ENCODE results near the gene MCHR1. TPM values are rescaled to one million over a fixed set of nuclear protein-coding genes. Genes with fewer than 3 reads are reported as not detected.

Gene MCHR1, protein sequence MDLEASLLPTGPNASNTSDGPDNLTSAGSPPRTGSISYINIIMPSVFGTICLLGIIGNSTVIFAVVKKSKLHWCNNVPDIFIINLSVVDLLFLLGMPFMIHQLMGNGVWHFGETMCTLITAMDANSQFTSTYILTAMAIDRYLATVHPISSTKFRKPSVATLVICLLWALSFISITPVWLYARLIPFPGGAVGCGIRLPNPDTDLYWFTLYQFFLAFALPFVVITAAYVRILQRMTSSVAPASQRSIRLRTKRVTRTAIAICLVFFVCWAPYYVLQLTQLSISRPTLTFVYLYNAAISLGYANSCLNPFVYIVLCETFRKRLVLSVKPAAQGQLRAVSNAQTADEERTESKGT
- not detected in 2 replicates for total RNA-seq (2014; rRNA removed; shearing (Covaris generic))

DNA sequence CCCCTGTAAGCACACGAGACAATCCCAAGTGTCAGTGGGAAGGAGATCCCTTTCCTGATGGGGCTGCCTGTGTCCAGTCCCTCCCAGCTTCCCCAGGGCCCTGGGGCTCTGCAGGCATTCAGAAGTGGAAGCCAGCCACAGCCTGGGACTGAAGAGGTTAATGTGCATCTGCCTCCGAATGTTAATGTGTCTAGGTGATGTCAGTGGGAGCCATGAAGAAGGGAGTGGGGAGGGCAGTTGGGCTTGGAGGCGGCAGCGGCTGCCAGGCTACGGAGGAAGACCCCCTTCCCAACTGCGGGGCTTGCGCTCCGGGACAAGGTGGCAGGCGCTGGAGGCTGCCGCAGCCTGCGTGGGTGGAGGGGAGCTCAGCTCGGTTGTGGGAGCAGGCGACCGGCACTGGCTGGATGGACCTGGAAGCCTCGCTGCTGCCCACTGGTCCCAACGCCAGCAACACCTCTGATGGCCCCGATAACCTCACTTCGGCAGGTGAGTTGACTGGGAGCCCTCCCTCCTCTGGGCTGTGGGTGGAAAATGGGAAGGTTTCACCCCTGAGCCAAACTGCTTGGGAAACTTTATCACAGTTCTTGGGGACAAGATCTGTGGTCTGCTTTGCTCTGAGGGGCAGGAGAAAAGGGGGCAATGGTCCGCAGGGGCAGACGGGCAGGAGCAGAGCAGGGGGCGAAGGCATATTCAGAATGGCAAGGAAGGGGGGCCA, at the start of gene MCHR1:
Gene MCHR1, plus strand, starts transcription at position 236 of the 715 bp plus-strand sequence. Its CDS starts 169 bp downstream, at position 405.
- no peak for DNase-seq (ENCODE audit: low spot score)

DNA sequence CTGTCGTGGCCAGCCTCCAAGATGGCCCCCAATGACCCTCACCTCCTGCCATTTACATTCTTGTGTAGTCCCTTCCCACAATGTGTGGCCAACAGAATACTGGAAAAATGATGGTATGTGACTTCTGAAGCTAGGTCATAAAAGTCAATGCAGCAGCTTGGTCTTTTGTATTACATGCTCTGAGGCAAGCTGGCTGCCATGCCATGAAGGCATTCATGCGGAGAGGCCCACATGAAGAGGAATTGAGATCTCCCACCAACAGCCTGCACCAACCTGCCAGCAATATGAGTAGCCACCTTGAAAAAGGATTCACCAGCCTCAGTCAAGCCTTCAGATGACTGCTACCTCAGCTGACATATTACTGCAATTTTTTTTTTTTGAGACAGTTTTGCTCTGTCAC, 47.4 kb upstream of the MCHR1 start:
- DNase-seq (ENCODE audit: low spot score) = no peak

DNA sequence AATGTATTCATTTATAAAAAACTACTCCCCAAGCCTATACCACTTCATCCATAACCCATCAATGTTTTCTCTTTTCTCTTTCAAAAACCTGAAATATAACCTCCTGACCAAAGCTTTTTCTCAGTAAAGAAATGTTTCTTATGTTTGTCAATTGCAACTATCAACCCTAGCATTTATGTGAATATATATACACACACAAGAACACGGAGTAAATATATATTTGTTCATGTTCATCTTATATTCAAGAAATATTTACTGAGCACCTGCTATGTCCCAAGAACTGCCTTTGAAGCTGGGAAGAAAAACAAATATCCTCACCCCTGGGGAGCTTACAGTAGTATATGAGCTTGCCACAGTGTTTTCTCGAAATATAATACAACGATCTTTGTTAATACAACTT, 46.2 kb upstream of the MCHR1 start:
- DNase-seq (ENCODE audit: low spot score) = no peak

DNA sequence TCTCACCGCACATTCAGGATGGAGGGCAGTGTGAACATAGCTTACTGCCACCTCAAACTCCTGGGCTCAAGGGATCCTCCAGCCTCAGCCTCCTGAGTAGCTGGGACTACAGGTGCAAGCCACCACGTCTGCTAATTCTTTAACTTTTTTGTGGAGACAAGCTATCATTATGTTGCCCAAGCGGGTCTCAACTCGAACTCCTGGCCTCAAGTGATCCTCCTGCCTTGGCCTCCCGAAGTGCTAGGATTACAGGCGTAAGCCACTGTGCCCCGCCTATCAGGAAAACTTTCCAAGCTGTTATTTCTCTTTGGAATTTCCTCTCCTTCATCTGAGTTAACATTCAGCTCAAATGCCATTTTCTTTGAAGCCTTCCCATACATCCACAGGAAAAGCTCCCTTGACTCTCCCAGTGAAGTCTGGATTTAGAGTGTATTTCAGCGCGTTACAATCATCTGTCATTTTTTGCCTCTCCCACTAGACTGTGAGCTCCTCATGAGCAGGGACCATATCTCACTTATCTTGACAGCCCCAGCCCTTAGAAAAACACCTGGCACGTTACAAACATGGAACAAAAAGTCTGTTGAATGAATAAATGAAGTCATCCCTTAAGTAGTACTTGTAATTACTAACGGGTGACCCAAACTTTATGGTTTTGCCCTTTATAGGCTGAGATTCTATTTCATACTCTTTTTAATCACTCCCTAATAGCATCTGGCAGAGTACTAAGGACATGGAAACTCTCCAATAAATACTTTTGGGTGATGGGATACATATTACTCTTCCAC, 45.0 kb upstream of the MCHR1 start:
- DNase-seq (ENCODE audit: low spot score) = no peak

DNA sequence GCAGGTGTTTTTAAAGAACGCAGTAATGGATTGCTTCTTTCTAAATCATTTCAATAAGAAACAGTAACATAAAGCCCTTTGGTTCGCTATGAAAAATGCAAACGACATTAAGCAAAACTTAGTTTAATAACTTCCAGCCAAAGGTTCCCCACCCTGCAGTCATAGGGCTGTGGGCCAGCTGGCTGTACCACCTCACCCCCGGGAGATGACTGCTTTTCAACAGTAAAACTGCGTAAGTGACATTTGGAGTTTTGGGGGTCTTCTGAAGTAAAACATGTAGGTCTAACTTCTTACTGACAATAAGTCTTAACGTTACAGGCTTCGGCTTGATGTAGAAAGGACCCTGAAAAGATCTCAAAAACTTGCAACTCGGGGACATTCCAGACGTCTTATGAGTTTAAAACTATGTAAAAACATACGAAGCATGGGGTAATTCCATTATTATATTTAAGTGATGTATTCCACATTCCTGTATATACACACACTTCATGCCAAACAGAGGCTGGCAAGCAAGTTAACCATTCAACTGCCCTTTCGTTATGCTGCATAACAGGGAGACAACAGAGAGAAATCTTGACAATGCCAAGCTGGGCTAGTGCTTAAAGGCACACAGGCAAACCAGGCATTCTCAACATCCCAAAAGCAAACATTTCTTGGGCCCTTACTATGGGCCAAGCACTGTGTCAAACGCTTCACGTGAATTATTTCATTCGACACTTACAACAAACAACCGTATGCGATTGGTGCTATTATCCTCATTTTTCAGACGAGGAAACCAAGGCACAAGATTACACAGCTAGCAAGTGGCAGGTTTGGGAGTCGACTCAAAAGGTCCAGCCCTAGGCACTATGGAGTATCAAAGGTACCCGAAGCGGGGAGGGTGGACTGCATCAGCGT, 44.0 kb upstream of the MCHR1 start:
- no peak for DNase-seq (ENCODE audit: low spot score)

DNA sequence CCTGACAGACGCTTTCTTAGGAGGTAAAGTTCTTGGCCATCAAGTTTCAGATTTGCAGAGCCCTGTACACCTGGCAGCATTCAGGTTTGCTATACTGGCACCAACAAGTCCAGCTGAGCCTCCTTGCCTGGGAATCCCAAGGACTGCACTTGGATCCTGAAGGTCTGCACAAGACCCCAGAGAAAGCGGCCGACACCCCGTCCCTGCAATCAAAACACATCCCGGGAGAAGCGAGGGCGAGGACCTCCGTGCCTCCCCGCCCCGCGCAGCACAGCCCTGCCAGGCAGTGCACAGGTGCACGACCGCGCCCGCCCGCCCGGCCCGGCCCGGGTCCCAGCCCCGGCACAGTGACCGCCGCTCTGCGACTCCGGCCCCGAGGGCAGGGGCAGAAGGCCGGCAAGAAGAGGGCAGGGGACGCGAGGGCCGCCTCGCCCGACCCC, 43.3 kb upstream of the MCHR1 start:
- DNase-seq (ENCODE audit: low spot score) = no peak

DNA sequence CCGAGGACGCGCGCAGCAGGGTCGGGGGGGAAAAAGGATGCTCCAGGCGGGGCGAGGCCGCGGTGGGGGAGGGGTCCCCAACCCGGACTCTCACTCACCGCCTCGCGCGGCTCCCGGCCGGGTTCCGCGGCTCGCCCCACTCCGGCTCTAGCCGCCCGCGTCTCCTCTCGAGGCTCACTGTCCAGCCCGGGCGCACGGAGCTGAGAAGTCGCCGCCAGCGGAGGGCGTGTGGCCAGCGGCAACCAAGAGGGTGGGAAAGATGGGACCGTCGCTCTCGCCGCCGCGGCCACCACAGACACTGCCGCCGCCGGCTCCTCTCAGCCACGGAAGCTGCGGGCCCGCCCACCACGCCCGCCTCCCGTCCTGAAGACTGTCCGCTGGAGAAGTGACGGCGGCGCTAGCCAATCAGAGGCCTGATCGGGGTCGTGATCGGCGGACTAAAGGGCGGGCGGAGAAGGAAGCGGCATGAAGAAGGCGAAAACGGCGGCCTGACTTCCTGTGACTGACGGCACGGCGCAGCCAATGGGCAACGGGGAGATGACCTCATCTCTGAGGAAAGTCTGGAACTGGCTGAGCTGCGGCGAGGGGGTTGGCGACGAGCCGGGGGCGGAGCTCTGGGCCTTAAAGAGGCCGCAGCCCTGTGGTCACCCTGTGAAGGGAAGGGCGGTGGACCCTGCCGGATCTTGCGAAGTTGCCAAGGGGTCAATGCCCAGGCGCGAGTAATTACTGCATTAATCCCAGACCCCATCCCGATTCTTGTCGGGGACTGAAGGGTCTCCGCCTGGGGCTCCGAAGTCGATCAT, 42.7 kb upstream of the MCHR1 start, which contains the start of gene MRTFA:
Gene MRTFA, minus strand, starts transcription at position 340 of the 803 bp plus-strand sequence.
- peak; percentile 95 for DNase-seq (ENCODE audit: low spot score)

DNA sequence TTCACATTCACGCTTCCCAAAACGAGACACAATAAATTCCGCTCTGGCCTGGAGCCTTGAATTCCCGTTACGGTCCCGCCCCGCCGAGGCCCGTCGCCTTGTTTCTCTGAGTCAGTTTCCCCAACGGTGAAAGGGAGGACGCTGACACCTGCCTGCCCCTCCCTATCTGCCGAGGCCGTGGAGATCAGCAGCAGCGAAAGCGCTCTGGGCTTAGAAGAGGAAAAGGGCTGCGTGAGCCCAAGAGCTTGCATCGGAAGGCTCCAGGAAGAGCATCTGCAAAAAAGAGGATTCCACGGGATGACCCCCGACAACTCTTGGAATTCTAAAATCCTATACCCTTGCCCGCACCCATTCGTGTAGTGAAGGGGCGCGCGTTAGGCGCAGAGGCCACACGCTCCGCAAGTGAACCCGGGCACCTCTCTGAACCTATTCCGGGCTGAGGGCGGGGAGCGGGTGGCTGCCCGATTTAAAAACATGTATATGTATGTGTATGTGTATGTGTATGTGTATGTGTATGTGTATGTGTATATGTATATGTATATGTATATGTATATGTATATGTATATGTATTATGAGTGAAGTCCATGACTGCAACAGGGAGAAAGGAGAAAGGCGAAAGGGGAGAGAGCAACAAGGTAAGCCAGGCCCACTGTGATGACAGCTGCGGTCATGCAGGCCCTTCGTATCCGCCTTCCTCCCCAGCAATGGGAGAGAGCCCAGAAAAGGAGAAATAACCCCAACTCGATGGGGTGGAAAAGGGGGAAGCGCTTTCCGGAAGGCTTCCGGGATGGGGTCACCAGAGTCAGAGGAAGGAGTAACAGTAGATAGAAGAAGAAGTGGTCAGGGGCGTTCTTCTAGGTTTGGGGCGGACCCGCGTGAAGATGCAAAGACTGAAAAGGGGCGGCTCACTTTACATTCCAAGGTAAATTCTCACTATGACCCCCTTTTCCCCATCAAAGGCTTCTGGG, 41.8 kb upstream of the MCHR1 start:
- DNase-seq (ENCODE audit: low spot score) = no peak

DNA sequence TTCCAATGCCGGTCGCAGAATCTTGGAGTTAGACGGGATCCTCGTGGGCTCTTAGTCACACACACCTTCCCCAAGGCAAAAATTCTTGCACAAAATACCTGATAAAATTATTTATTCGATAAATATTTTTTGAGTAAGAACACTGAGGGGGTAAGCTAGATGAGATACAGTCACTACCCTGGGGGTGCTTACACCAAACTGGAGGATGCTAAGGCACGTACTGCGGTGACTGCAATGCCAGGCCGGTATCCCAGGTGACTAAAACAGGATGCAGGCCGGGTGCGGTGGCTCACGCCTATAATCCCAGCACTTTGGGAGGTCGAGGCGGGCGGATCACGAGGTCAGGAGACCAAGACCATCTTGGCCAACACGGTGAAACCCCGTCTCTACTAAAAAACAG, 41.0 kb upstream of the MCHR1 start:
- no peak for DNase-seq (ENCODE audit: low spot score)

DNA sequence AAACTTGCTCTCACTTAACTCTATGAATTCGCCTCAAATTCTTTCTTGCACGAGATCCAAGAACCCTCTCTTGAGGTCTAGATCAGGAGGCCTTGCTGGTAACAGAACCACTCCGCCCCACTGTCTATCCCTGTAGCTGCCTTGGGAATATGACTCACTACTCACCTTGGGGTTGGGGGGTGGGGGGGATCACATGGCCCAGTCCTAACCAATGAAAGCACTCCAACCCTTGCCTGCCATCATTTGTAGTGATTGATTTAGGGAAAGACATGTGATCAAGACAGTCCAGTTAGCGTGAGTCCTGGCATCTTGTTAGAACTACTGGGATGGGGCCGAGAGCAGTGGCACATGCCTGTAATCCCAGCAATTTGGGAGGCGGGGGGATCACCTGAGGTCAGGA, 38.0 kb upstream of the MCHR1 start:
- DNase-seq (ENCODE audit: low spot score) = peak; percentile 67

DNA sequence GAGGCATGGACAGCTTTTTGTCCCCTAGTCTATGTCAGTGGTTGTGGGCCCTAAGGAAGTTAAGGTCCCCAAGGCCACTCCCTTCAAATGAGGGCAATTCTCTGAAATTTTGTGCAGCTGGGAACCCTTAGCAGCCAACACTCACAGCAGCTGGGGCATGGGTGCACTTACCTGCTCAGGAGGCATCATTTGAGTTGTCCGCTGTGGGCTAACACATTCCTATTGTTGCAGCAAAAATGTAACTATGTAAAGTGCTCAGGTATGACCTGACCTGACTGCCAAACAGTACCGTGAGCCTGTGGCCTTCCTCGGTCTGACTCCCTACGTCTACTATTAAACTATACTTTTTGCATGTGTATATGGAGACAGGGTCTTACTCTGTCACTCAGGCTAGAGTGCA, 37.0 kb upstream of the MCHR1 start:
- no peak for DNase-seq (ENCODE audit: low spot score)

DNA sequence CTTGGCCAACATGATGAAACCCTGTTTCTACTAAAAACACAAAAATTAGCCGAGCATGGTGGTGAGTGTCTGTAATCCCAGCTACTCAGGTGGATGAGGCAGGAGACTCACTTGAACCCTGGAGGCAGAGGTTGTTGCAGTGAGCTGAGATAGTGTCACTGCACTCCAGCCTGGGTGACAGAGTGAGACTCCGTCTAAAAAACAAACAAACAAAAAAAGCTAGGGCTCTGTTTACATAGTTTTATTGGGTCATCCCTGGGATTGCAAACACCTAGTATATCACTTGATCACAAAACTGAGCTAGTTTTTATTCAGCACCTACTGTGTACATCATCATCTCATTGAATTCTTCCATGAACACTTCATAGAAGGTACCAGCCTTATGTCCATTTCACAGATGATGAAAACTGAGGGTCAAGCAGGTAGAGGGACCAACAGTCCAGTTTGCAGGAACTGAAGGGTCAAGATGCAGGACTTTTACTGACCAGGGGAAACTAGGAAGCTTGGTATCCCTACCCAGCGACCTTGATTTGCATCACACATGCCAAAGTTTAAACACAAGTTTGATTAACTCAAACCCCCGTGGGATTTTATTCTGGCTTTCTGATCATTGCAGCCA, 33.6 kb upstream of the MCHR1 start:
- no peak for DNase-seq (ENCODE audit: low spot score)

DNA sequence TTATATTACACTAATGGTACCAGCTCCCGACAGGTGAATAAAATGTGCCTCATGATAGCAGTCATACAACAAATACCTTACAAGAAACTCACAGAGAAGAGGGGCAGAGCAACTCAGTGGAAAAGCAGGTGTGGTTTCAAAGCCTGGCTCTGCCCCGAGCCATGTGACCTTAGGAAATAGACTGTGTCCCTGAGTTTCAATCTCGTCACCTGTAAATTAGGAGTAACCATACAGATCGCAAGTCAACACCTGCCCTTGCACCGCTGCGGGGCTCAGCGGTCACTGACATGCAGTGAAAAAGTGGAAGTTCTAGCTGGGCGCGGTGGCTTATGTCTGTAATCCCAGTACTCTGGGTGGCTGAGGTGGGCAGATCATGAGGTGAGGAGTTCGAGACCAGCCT, 30.9 kb upstream of the MCHR1 start:
- no peak for DNase-seq (ENCODE audit: low spot score)

DNA sequence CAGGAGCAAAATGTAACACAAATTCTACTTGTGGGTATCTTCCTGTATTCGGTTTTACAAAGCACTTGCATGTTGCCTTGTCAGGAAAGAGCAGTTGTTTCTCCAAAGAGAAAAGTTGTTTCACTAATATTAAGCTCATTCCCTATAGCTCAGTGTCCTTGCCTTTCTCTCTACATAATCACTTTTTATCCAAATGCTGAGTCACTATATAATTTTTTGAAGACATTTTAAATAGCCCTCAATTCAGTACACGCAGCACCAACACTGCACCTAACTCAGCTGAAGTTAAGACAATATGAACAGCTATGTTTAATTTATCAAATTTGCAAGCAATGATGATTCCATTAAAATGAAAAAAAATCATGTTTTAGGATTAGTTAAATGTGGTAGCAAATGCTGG, 28.2 kb upstream of the MCHR1 start:
- no peak for DNase-seq (ENCODE audit: low spot score)

DNA sequence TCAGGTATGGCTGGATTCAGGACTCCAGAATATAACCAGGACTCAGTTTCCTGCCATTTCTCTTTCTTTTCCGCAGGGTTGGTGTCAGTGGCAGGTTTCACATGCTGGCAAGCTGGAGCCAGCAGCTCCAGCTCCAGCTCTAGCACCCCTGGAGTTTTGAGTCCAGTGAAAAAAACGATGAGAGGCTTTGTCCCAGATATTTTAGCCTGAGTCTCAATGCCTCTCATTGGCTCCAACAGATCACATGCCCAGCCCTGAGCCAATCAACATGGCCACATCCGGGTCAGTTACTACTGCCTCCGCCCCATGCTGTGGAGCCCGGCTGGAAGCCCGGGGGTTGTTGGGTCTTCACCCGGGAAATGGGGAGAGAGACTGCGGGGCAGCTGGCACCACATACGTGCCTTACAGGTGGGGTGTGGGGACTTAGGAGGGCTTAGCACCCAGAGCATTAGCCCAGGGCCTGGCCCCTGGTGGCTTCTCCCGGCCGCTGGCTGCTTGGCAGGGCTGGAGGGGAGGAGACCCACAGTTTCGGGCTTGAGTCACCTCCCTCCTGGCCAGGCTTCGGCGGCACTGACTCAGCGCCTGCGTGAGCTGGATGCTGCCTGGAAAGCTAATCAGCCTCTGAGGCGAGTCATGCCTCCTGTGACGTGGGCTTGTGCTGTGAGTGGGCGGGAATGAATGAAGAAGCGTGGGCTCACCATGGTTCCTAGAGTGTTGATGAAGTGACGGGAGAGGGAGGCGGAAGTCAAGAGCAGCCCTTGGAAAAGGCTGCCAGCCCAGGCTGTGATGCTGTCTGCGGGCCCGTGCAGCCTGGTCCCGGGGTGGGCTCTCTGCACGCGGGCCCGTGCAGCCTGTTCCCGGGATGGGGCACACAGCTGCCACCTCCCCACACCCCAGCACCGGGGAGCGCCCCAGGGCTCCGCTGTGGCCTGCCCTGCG, 27.5 kb upstream of the MCHR1 start:
- peak; percentile 93 for DNase-seq (ENCODE audit: low spot score)

DNA sequence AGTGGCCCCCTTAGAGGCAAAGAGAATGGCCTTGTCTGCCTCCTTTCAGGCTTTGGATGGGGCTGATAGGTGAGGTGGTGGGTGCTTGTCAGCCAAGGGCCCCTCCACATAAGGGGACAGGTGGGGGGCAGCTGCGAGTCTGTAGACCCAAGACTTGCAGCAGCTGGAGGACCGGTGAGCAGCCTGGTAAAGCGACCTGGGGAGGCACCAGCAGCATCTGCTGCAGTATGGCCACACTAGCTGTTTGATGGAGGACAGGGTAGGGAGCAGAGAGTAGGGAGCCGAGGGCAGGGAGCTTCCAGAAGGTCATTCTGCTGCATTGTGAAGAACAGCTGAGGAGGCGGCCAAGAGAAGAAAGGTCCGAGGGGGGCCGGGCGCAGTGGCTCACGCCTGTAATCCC, 25.9 kb upstream of the MCHR1 start:
- no peak for DNase-seq (ENCODE audit: low spot score)

DNA sequence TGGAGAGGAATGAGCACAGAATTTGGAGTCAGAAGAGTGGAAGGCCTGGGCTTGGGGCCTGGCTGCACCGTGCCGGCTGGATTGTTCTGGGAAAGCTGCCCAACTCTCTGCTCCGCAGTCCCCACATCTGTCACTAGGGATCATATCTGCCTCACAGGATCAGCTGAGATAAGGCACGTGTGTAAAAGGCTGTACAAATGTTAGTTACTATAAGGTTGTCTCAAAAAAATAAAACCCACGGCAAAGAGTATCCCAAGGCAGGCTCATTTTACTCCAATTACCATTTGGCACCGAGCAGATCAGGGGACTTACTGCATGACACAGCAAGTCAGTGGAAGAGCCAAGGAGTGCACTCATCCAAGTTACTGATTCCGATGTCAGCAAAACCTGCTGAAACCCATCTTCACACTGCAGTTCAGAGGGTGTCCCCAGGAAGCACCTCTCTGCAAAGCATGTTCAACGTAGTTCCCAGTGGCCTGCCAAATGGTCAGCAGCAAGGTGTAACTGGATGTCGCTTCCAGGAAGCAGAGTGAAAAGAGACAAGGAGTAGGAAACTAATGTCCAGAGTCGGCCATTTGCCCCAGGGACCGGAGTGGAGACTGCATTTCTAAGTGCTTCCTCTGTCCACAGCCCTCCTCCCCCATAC, 24.6 kb upstream of the MCHR1 start:
- peak; percentile 52 for DNase-seq (ENCODE audit: low spot score)
